GM23338 (cell line): ENCODE measurements around the gene ADTRP.

ENCODE experiments used
- EZH2phosphoT487 ChIP-seq: fragments of 200-600 bp; sonication (generic); IDR thresholded peaks from one replicate; pipeline ENCODE4 v1.8.1; 2018; ENCODE audit warnings: antibody characterized with exemption; ENCODE audit not compliant: unreplicated experiment
- POLR2AphosphoS5 ChIP-seq: IDR thresholded peaks from 2 replicates; pipeline ENCODE4 v1.6.1; 2016; ENCODE audit warnings: antibody characterized with exemption, low read depth
- STAT1 ChIP-seq: IDR thresholded peaks from one replicate; pipeline ENCODE4 v1.6.1; 2016; ENCODE audit warnings: antibody characterized with exemption; ENCODE audit not compliant: unreplicated experiment
- TF ChIP-seq, protein P1 (sequence below), 2 experiments: fragments of 200-600 bp in 1 of 2; sonication (generic) in 1 of 2; conservative IDR thresholded peaks; 2 replicates each; pipeline versions ENCODE4 v1.5.1 to v1.6.1; 2016 to 2017; ENCODE audit warnings: antibody characterized with exemption in 2 of 2, low read depth in 2 of 2, mild to moderate bottlenecking in 2 of 2, moderate library complexity in 1 of 2

DNA sequence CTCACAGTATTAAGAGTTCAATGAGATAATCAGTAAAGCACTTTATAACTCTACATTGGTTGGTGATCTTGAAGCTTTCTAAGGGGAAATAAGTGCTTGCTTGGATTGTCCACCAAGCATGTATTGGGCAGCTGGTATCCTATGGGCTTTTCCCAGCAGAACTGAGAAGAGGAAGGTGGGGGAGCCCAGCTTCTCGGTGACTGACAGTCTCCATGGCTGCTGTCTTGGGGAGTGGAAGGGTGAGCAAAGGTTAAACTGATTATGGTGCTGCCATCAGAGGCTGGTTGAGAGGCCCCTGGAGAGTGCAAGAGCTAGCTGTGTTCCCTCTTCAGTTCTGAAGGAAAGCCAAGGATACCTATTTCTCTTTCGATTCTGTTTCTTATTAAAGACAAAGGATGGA lies 35.5 kb upstream of the ADTRP start:
- TF ChIP-seq, protein P1, sequence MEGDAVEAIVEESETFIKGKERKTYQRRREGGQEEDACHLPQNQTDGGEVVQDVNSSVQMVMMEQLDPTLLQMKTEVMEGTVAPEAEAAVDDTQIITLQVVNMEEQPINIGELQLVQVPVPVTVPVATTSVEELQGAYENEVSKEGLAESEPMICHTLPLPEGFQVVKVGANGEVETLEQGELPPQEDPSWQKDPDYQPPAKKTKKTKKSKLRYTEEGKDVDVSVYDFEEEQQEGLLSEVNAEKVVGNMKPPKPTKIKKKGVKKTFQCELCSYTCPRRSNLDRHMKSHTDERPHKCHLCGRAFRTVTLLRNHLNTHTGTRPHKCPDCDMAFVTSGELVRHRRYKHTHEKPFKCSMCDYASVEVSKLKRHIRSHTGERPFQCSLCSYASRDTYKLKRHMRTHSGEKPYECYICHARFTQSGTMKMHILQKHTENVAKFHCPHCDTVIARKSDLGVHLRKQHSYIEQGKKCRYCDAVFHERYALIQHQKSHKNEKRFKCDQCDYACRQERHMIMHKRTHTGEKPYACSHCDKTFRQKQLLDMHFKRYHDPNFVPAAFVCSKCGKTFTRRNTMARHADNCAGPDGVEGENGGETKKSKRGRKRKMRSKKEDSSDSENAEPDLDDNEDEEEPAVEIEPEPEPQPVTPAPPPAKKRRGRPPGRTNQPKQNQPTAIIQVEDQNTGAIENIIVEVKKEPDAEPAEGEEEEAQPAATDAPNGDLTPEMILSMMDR (conservative IDR thresholded peaks at IDR 0.05; ENCODE audit: low read depth in 2 of 2): no peak
- TF ChIP-seq EZH2phosphoT487 (no peak), STAT1 (no peak), POLR2AphosphoS5 (no peak)
